ENCODE data around the gene OVCA2. TPM values are rescaled to one million over a fixed set of nuclear protein-coding genes. Genes with fewer than 3 reads are reported as not detected.

The OVCA2 gene
- total RNA-seq, 2 experiments from 2014 or later, result 22.7 to 24.7 TPM

DNA sequence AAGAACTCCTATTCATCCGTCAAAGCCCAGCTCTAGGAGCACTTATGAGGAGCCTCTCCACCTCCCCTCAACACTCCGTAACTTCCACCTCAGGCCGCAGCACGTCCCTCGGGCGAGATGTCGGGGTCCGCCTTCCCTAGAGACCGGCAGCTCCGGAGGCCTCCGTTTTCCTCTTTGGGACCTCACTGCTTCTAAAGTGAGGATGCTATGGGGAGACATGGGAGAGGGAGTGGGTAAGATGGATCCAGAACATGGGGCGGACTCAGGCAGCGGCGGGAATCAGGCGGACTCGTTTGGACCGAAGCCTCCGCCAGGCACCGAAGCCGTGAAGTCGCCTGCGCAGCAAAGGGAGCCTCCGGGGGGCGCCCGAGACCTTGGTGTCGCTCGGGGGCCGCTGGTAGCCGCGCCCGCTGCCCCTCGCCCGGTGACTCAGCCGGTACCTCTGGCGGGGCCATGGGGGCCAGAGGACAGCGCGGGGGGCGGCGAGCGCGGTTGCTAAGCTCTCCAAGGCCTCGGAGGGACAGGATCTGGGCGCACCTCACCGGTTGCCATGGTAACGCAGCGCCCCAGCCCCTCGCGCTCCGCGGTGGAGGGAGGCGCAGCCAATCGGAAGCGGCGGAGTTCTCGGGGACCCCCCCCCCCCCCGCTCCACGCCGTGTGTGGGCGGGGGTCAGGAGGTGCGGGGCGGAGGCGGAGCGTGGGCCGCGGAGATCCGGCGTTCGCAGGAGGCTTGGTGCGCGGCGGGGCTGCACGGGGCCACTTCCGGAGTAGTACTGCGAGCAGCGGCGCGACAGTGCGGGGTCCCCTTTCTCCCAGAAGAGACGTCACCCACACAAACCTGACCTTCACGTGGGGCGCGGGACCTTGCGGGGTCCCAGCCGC, 11.8 kb downstream of the OVCA2 start:
- H3K4me1 Mint-ChIP-seq (ENCODE audit: low read depth), result peaks cover 19% of the 10 kb centered on the region
- H3K9me3 Mint-ChIP-seq, result no peaks in the 10 kb centered on the region
- peak; percentile 82 for DNase-seq
- H3K36me3 Mint-ChIP-seq (ENCODE audit: low read depth), result peaks cover 6% of the 10 kb centered on the region
- intact Hi-C loops (cut with micrococcal nuclease), result loop anchor here (1.0 to 5.0 kb wide), 6 partner anchors 191 to 349 kb away; partner anchors contain the start of genes MNT, SMG6, SRR and TSR1
- peaks cover 19% of the 10 kb centered on the region for H3K27me3 Mint-ChIP-seq (ENCODE audit: low read depth)
- peak overlapping the region; percentile 73 for H3K4me3 Mint-ChIP-seq
- H3K27ac Mint-ChIP-seq, result no peak overlapping the region
- CTCF ChIA-PET, result interaction anchor here (0.6 to 3.2 kb wide), 19 partner anchors 8 to 741 kb away, joined by 3 to 44 read pairs (median 4); partner anchors contain the start of gene DPH1

- Mint-ChIP-seq H3K4me3 (peak overlapping the region; percentile 73), H3K9me3 (no peaks in the 10 kb centered on the region), H3K4me1 (ENCODE audit: low read depth) (peaks cover 13% of the 10 kb centered on the region), H3K36me3 (ENCODE audit: low read depth) (peaks cover 6% of the 10 kb centered on the region), H3K27me3 (ENCODE audit: low read depth) (peaks cover 17% of the 10 kb centered on the region), H3K27ac (peak overlapping the region; percentile 36)
- CTCF ChIA-PET, result interaction anchor here (0.6 to 3.2 kb wide), 30 partner anchors 9 to 299 kb away, joined by 3 to 44 read pairs (median 5); partner anchors contain the start of genes DPH1, SGSM2, SMG6 and SRR
- no peak for DNase-seq
- intact Hi-C loops (cut with micrococcal nuclease), result loop anchor here (1.0 to 5.0 kb wide), 6 partner anchors 190 to 348 kb away; partner anchors contain the start of genes MNT, SMG6, SRR and TSR1
Observed at GRCh38 chr17:2054262-2054511, 12.4 kb downstream of the OVCA2 start.

GRCh38 chr17:2054512-2055291, 12.9 kb downstream of the OVCA2 start, which contains the start of gene HIC1:
HIC1 (plus strand) TSS chr17:2055103; CDS start chr17:2056691, 1,588 bp downstream.
- peaks cover 15% of the 10 kb centered on the region for H3K27me3 Mint-ChIP-seq (ENCODE audit: low read depth)
- peak within 1 kb of the TSS; percentile 73 for H3K4me3 Mint-ChIP-seq
- no peaks in the 10 kb centered on the region for H3K9me3 Mint-ChIP-seq
- peaks cover 10% of the 10 kb centered on the region for H3K4me1 Mint-ChIP-seq (ENCODE audit: low read depth)
- peaks cover 9% of the 10 kb centered on the region for H3K36me3 Mint-ChIP-seq (ENCODE audit: low read depth)
- CTCF ChIA-PET, result interaction anchor here (0.6 to 3.2 kb wide), 33 partner anchors 9 to 338 kb away, joined by 3 to 44 read pairs (median 4); partner anchors contain the start of genes DPH1, SGSM2, SMG6 and SRR
- peak within 1 kb of the TSS; percentile 36 for H3K27ac Mint-ChIP-seq
- intact Hi-C loops (cut with micrococcal nuclease), result loop anchor here (1.0 to 5.0 kb wide), 7 partner anchors 190 to 362 kb away; partner anchors contain the start of genes MNT, SMG6, SRR and TSR1
- DNase-seq, result peak; percentile 79

DNA sequence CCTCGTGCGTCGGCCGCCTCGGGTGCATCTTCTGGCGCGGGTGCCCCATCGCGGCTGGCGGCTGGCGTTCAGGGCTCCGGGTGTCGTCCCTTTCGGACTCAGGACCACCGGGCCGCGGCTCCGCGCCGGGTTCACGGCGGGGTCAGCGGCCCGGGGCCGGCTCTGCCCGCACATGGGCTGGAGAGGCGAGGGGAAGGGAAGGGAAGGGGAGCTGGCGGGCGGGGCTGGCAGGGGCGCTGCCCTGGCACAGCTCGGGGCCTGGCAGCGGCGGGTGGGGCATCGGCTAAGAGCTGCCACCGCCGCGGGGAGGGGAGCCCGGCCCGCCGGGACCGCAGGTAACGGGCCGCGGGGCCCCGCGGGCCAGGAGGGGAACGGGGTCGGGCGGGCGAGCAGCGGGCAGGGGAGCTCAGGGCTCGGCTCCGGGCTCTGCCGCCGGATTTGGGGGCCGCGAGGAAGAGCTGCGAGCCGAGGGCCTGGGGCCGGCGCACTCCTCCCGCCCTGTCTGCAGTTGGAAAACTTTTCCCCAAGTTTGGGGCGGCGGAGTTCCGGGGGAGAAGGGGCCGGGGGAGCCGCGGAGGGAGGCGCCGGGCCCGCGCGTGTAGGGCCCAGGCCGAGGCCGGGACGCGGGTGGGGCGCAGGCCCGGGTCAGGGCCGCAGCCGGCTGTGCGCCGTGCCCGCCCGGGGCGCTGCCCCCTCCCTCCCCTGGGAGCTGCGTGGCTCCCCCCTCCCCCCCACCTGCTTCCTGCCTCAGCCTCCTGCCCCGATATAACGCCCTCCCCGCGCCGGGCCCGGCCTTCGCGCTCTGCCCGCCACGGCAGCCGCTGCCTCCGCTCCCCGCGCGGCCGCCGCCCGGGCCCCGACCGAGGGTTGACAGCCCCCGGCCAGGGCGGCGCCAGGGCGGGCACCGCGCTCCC, 13.7 kb downstream of the OVCA2 start:
- Mint-ChIP-seq H3K9me3 (no peaks in the 10 kb centered on the region), H3K27ac (no peak overlapping the region), H3K27me3 (ENCODE audit: low read depth) (peaks cover 15% of the 10 kb centered on the region), H3K4me1 (ENCODE audit: low read depth) (peaks cover 10% of the 10 kb centered on the region), H3K36me3 (ENCODE audit: low read depth) (peaks cover 15% of the 10 kb centered on the region), H3K4me3 (peak overlapping the region; percentile 73)
- CTCF ChIA-PET, result interaction anchor here (0.9 to 3.2 kb wide), 21 partner anchors 9 to 338 kb away, joined by 3 to 44 read pairs (median 5); partner anchors contain the start of genes SMG6 and SRR
- peak; percentile 63 for DNase-seq
- intact Hi-C loops (cut with micrococcal nuclease), result loop anchor here (1.0 kb wide), 1 partner anchor 361 kb away; no protein-coding TSS in a partner anchor

- no peak overlapping the region for H3K27ac Mint-ChIP-seq
- CTCF ChIA-PET, result interaction anchor here (0.8 to 4.4 kb wide), 17 partner anchors 11 to 1000 kb away, joined by 3 to 44 read pairs (median 9); partner anchors contain the start of gene OVCA2
Observed at GRCh38 chr17:2056206-2057174, 14.7 kb downstream of the OVCA2 start.

DNA sequence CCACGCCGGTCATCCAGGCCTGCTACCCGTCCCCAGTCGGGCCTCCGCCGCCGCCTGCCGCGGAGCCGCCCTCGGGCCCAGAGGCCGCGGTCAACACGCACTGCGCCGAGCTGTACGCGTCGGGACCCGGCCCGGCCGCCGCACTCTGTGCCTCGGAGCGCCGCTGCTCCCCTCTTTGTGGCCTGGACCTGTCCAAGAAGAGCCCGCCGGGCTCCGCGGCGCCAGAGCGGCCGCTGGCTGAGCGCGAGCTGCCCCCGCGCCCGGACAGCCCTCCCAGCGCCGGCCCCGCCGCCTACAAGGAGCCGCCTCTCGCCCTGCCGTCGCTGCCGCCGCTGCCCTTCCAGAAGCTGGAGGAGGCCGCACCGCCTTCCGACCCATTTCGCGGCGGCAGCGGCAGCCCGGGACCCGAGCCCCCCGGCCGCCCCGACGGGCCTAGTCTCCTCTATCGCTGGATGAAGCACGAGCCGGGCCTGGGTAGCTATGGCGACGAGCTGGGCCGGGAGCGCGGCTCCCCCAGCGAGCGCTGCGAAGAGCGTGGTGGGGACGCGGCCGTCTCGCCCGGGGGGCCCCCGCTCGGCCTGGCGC, 15.4 kb downstream of the OVCA2 start:
- CTCF ChIA-PET, result interaction anchor here (0.8 to 4.4 kb wide), 20 partner anchors 8 to 1001 kb away, joined by 3 to 40 read pairs (median 4); partner anchors contain the start of genes OVCA2 and TSR1
- intact Hi-C loops (cut with micrococcal nuclease), result no loop called here
- H3K36me3 Mint-ChIP-seq (ENCODE audit: low read depth), result peaks cover 27% of the 10 kb centered on the region
- H3K27ac Mint-ChIP-seq, result no peak overlapping the region
- H3K4me1 Mint-ChIP-seq (ENCODE audit: low read depth), result peaks cover 10% of the 10 kb centered on the region
- H3K9me3 Mint-ChIP-seq, result no peaks in the 10 kb centered on the region
- no peak overlapping the region for H3K4me3 Mint-ChIP-seq
- no peak for DNase-seq
- H3K27me3 Mint-ChIP-seq (ENCODE audit: low read depth), result peaks cover 6% of the 10 kb centered on the region

More at GRCh38 chr17:2056206-2057174, 14.7 kb downstream of the OVCA2 start:
- peaks cover 10% of the 10 kb centered on the region for H3K4me1 Mint-ChIP-seq (ENCODE audit: low read depth)
- intact Hi-C loops (cut with micrococcal nuclease), result no loop called here
- H3K4me3 Mint-ChIP-seq, result peak overlapping the region; percentile 73
- peaks cover 22% of the 10 kb centered on the region for H3K36me3 Mint-ChIP-seq (ENCODE audit: low read depth)
- peak; percentile 67 for DNase-seq
- peaks cover 13% of the 10 kb centered on the region for H3K27me3 Mint-ChIP-seq (ENCODE audit: low read depth)
- no peaks in the 10 kb centered on the region for H3K9me3 Mint-ChIP-seq

DNA sequence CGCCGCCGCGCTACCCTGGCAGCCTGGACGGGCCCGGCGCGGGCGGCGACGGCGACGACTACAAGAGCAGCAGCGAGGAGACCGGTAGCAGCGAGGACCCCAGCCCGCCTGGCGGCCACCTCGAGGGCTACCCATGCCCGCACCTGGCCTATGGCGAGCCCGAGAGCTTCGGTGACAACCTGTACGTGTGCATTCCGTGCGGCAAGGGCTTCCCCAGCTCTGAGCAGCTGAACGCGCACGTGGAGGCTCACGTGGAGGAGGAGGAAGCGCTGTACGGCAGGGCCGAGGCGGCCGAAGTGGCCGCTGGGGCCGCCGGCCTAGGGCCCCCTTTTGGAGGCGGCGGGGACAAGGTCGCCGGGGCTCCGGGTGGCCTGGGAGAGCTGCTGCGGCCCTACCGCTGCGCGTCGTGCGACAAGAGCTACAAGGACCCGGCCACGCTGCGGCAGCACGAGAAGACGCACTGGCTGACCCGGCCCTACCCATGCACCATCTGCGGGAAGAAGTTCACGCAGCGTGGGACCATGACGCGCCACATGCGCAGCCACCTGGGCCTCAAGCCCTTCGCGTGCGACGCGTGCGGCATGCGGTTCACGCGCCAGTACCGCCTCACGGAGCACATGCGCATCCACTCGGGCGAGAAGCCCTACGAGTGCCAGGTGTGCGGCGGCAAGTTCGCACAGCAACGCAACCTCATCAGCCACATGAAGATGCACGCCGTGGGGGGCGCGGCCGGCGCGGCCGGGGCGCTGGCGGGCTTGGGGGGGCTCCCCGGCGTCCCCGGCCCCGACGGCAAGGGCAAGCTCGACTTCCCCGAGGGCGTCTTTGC, 16.2 kb downstream of the OVCA2 start:
- CTCF ChIA-PET, result interaction anchor here (0.5 to 4.4 kb wide), 23 partner anchors 9 to 1256 kb away, joined by 3 to 40 read pairs (median 4); partner anchors contain the start of gene TSR1
- H3K4me3 Mint-ChIP-seq, result no peak overlapping the region
- peaks cover 9% of the 10 kb centered on the region for H3K4me1 Mint-ChIP-seq (ENCODE audit: low read depth)
- no peak overlapping the region for H3K27ac Mint-ChIP-seq
- peaks cover 29% of the 10 kb centered on the region for H3K36me3 Mint-ChIP-seq (ENCODE audit: low read depth)
- no peak for DNase-seq
- H3K9me3 Mint-ChIP-seq, result no peaks in the 10 kb centered on the region
- peaks cover 5% of the 10 kb centered on the region for H3K27me3 Mint-ChIP-seq (ENCODE audit: low read depth)
- intact Hi-C loops (cut with micrococcal nuclease), result no loop called here

GRCh38 chr17:2058586-2059546, 17.0 kb downstream of the OVCA2 start:
- Mint-ChIP-seq H3K4me1 (ENCODE audit: low read depth) (peaks cover 4% of the 10 kb centered on the region), H3K27ac (no peak overlapping the region), H3K27me3 (ENCODE audit: low read depth) (peaks cover 2% of the 10 kb centered on the region), H3K36me3 (ENCODE audit: low read depth) (peaks cover 35% of the 10 kb centered on the region), H3K4me3 (no peak overlapping the region), H3K9me3 (no peaks in the 10 kb centered on the region)
- peak; percentile 80 for DNase-seq
- intact Hi-C loops (cut with micrococcal nuclease), result no loop called here
- CTCF ChIA-PET, result interaction anchor here (0.5 to 4.4 kb wide), 26 partner anchors 9 to 1257 kb away, joined by 3 to 40 read pairs (median 4); partner anchors contain the start of gene TSR1

All from activated naive CD4-positive, alpha-beta T cell treated with anti-CD3 and anti-CD28 coated beads for 36 hours (primary cell).